A549 (cell line): ENCODE data around the gene TOGARAM1.

Experiments used
- CEBPB ChIP-seq, 2 experiments: fragments of >200 bp in 1 of 2; sonication (Bioruptor Twin) in 1 of 2; formaldehyde crosslinking in 1 of 2; IDR thresholded peaks; 2 replicates each; pipeline ENCODE4 v1.6.1; 2012 to 2016
- HDAC2 ChIP-seq: fragments of 200-600 bp; sonication (generic); IDR thresholded peaks from 2 replicates; pipeline ENCODE4 v1.6.1; 2016
- POLR2A ChIP-seq: IDR thresholded peaks from 2 replicates; pipeline ENCODE4 v1.6.1; 2012; ENCODE audit warnings: mild to moderate bottlenecking, low read length
- RCOR1 ChIP-seq: fragments of 150-350 bp; IDR thresholded peaks from 2 replicates; pipeline ENCODE4 v1.6.1; 2014; ENCODE audit warnings: antibody characterized with exemption, low read length, low read depth
- TP53 ChIP-seq: fragments of 250-450 bp; sonication (Bioruptor Pico); IDR thresholded peaks from 2 replicates; pipeline ENCODE4 v1.5.0; 2021; ENCODE audit warnings: mild to moderate bottlenecking, moderate library complexity
- TF ChIP-seq, protein P1 (sequence below): fragments of >200 bp; sonication (Bioruptor Twin); formaldehyde crosslinking; IDR thresholded peaks from 3 replicates; pipeline ENCODE4 v1.5.1; 2016

DNA sequence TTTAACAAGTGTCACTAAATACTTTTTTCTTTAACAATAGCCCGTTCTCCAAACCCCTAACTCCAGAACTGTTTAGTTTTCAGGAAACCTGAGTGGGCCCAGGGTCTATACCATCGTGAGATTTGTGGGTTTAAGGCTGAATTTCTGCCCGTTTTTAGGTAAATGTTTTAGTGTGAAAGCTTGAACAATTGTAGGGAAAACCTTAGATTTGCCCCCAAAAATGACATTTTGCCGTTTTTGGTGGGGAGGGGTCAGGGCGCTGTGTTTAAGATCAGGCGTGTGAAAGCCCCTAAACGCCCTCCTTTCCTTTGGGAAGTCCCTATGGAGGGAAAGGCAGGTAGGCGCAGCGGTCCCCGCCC, 121.6 kb downstream of the TOGARAM1 start:
- TF ChIP-seq TP53 (CRISPR knock-in tag) (no peak), RCOR1 (no peak), CEBPB (IDR thresholded peaks at IDR 0.05) (no peak), POLR2A (no peak), HDAC2 (no peak)
- TF ChIP-seq, protein P1, sequence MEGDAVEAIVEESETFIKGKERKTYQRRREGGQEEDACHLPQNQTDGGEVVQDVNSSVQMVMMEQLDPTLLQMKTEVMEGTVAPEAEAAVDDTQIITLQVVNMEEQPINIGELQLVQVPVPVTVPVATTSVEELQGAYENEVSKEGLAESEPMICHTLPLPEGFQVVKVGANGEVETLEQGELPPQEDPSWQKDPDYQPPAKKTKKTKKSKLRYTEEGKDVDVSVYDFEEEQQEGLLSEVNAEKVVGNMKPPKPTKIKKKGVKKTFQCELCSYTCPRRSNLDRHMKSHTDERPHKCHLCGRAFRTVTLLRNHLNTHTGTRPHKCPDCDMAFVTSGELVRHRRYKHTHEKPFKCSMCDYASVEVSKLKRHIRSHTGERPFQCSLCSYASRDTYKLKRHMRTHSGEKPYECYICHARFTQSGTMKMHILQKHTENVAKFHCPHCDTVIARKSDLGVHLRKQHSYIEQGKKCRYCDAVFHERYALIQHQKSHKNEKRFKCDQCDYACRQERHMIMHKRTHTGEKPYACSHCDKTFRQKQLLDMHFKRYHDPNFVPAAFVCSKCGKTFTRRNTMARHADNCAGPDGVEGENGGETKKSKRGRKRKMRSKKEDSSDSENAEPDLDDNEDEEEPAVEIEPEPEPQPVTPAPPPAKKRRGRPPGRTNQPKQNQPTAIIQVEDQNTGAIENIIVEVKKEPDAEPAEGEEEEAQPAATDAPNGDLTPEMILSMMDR, result no peak
